Measurements from ENCODE around the gene SLC44A1.

GRCh38 chr9:105406369-105406768, 161.9 kb downstream of the SLC44A1 start:
- TF ChIP-seq CTCF (IDR thresholded peaks at IDR 0.05): no peak
- TF ChIP-seq POLR2A (IDR thresholded peaks at IDR 0.05; ENCODE audit: low read depth): no peak

Data from esophagus muscularis mucosa (tissue), 3 donors.